Mesodermal cell (in vitro differentiated cells): ENCODE results near the gene CDHR4.

Source experiments
- H3K27ac ChIP-seq: 2 replicates; pipeline ENCODE4 v1.7.0; 2013; ENCODE audit warnings: mild to moderate bottlenecking, low read depth, low read length, moderate library complexity; ENCODE audit not compliant: severe bottlenecking
- H3K36me3 ChIP-seq: 2 replicates; pipeline ENCODE4 v1.7.1; 2013; ENCODE audit warnings: mild to moderate bottlenecking, low read length, moderate library complexity; ENCODE audit not compliant: control insufficient read depth, insufficient read depth
- H3K4me1 ChIP-seq: one replicate; pipeline ENCODE4 v1.7.1; 2013; ENCODE audit warnings: mild to moderate bottlenecking, low read length; ENCODE audit not compliant: insufficient read depth, control insufficient read depth, poor library complexity, severe bottlenecking
- H3K4me3 ChIP-seq: 2 replicates; pipeline ENCODE4 v1.7.0; 2013; ENCODE audit warnings: low read length, control low read depth, mild to moderate bottlenecking; ENCODE audit not compliant: insufficient read depth, poor library complexity, severe bottlenecking; ENCODE audit errors: extremely low read depth
- H3K9me3 ChIP-seq: 2 replicates; pipeline ENCODE4 v1.7.1; 2013; ENCODE audit warnings: mild to moderate bottlenecking, low read length, moderate library complexity; ENCODE audit not compliant: control insufficient read depth
- WGBS, 2 experiments: methylation state at CpG; one replicate each; pipeline ENCODE4 v1.1.5; 2013; ENCODE audit warnings: missing lambda C conversion rate in 2 of 2; ENCODE audit not compliant: insufficient coverage in 2 of 2; 5-methylcytosine and 5-hydroxymethylcytosine counted together

CDHR4 gene

GRCh38 chr3:49802719-49803464, 3.2 kb upstream of the CDHR4 start, which contains the start of gene INKA1:
TSS of gene INKA1 (plus strand) at chr3:49803261. CDS start at chr3:49803393, 132 bp downstream.
- peak within 1 kb of the TSS; percentile 53 for H3K27ac ChIP-seq
- peak within 1 kb of the TSS; percentile 75 for H3K4me3 ChIP-seq
- H3K36me3 ChIP-seq = no peaks in the 10 kb centered on the region
- H3K9me3 ChIP-seq = no peaks in the 10 kb centered on the region
- H3K4me1 ChIP-seq = peaks cover 37% of the 10 kb centered on the region
- 0% methylated on average over 52 to 55 of the region's 71 CpGs for WGBS, 2 experiments

GRCh38 chr3:49801160-49801559, 1.5 kb upstream of the CDHR4 start:
- Histone ChIP-seq H3K9me3 (no peaks in the 10 kb centered on the region), H3K36me3 (no peaks in the 10 kb centered on the region), H3K4me1 (peaks cover 20% of the 10 kb centered on the region), H3K27ac (no peak overlapping the region), H3K4me3 (no peak overlapping the region)
- WGBS, 2 experiments = 81 to 92% methylated on average over 2 of the region's 2 CpGs

GRCh38 chr3:49799105-49799504, 568 bp downstream of the CDHR4 start:
- WGBS, 2 experiments = 67% methylated on average over 1 of the region's 1 CpG; no CpG with 5 or more reads in 1 of the 2 experiments
- peaks cover 5% of the 10 kb centered on the region for H3K4me1 ChIP-seq
- no peak overlapping the region for H3K27ac ChIP-seq
- no peaks in the 10 kb centered on the region for H3K36me3 ChIP-seq
- H3K4me3 ChIP-seq = no peak overlapping the region
- no peaks in the 10 kb centered on the region for H3K9me3 ChIP-seq

- WGBS, 2 experiments = 91 to 94% methylated on average over 22 of the region's 24 CpGs
- no peak overlapping the region for H3K4me3 ChIP-seq
Observed at GRCh38 chr3:49794926-49795905, 4.5 kb downstream of the CDHR4 start.

GRCh38 chr3:49794431-49794830, 5.2 kb downstream of the CDHR4 start:
- WGBS, 2 experiments = 88% methylated on average over 4 of the region's 4 CpGs
- Histone ChIP-seq H3K36me3 (no peaks in the 10 kb centered on the region), H3K27ac (no peak overlapping the region), H3K4me3 (no peak overlapping the region), H3K9me3 (no peaks in the 10 kb centered on the region), H3K4me1 (peaks cover 18% of the 10 kb centered on the region)

More at GRCh38 chr3:49794926-49795905, 4.5 kb downstream of the CDHR4 start:
- no peaks in the 10 kb centered on the region for H3K36me3 ChIP-seq
- no peak overlapping the region for H3K27ac ChIP-seq
- H3K4me1 ChIP-seq = peaks cover 18% of the 10 kb centered on the region
- H3K9me3 ChIP-seq = no peaks in the 10 kb centered on the region

- Histone ChIP-seq H3K9me3 (no peaks in the 10 kb centered on the region), H3K36me3 (no peaks in the 10 kb centered on the region), H3K4me1 (peaks cover 18% of the 10 kb centered on the region), H3K4me3 (no peak overlapping the region), H3K27ac (no peak overlapping the region)
- WGBS, 2 experiments = 95 to 100% methylated on average over 13 of the region's 13 CpGs
Observed at GRCh38 chr3:49793486-49794085, 6.1 kb downstream of the CDHR4 start.

- Histone ChIP-seq H3K36me3 (no peaks in the 10 kb centered on the region), H3K9me3 (no peaks in the 10 kb centered on the region)
- WGBS, 2 experiments = 94% methylated on average over 8 to 10 of the region's 10 CpGs
Observed at GRCh38 chr3:49792371-49793150, 7.1 kb downstream of the CDHR4 start.

GRCh38 chr3:49791571-49791970, 8.1 kb downstream of the CDHR4 start:
- Histone ChIP-seq H3K9me3 (no peaks in the 10 kb centered on the region), H3K36me3 (no peaks in the 10 kb centered on the region), H3K4me3 (no peak overlapping the region), H3K27ac (peak overlapping the region; percentile 18), H3K4me1 (peaks cover 18% of the 10 kb centered on the region)
- WGBS, 2 experiments = 93 to 95% methylated on average over 4 of the region's 4 CpGs

More at GRCh38 chr3:49792371-49793150, 7.1 kb downstream of the CDHR4 start:
- no peak overlapping the region for H3K4me3 ChIP-seq
- H3K27ac ChIP-seq = no peak overlapping the region
- peaks cover 18% of the 10 kb centered on the region for H3K4me1 ChIP-seq

- Histone ChIP-seq H3K9me3 (no peaks in the 10 kb centered on the region), H3K27ac (peak overlapping the region; percentile 30), H3K4me3 (no peak overlapping the region), H3K4me1 (peaks cover 18% of the 10 kb centered on the region), H3K36me3 (no peaks in the 10 kb centered on the region)
- WGBS, 2 experiments = 40 to 62% methylated on average over 2 to 3 of the region's 9 CpGs
Observed at GRCh38 chr3:49790626-49791411, 8.9 kb downstream of the CDHR4 start.
